Muscle layer of colon (tissue), 2 donors: ENCODE data around the gene PLD1.
"Not testable (repeated sequence)": the region's sequence is repeated elsewhere in the genome, so short reads cannot be mapped to it uniquely, and the experiment has no call there.

Experiments
- H3K27ac ChIP-seq: one replicate; pipeline ENCODE4 v1.7.0; 2013; ENCODE audit warnings: low read depth, mild to moderate bottlenecking, low read length, moderate library complexity
- H3K27me3 ChIP-seq, 2 donors: one replicate each; pipeline ENCODE4 v1.7.0; 2013; ENCODE audit warnings: low read length in 2 of 2, mild to moderate bottlenecking in 2 of 2; ENCODE audit not compliant: insufficient read depth in 2 of 2, control insufficient read depth in 1 of 2
- H3K36me3 ChIP-seq: one replicate; pipeline ENCODE4 v1.7.0; 2013; ENCODE audit warnings: mild to moderate bottlenecking, low read length; ENCODE audit not compliant: insufficient read depth
- H3K4me1 ChIP-seq: one replicate; pipeline ENCODE4 v1.7.0; 2013; ENCODE audit warnings: mild to moderate bottlenecking, low read length; ENCODE audit not compliant: insufficient read depth
- H3K4me3 ChIP-seq, 2 donors: one replicate each; pipeline ENCODE4 v1.7.0; 2013; ENCODE audit warnings: low read length in 2 of 2, low read depth in 1 of 2, mild to moderate bottlenecking in 1 of 2, moderate library complexity in 1 of 2
- H3K9ac ChIP-seq: one replicate; pipeline ENCODE4 v1.7.0; 2013; ENCODE audit warnings: low read length
- H3K9me3 ChIP-seq: one replicate; pipeline ENCODE4 v1.7.0; 2013; ENCODE audit warnings: mild to moderate bottlenecking, low read length
- donor health status: abdominal sarcoma.
- donor health status: Adenocarcinoma of cecum.

PLD1 gene

GRCh38 chr3:171574556-171575240 lies 235.6 kb downstream of the PLD1 start:
- H3K27me3 ChIP-seq, result no peaks in the 10 kb centered on the region
- H3K9me3 ChIP-seq, result no peaks in the 10 kb centered on the region
- no peaks in the 10 kb centered on the region for H3K36me3 ChIP-seq
- H3K27ac ChIP-seq, result no peak overlapping the region
- no peaks in the 10 kb centered on the region for H3K4me1 ChIP-seq
- H3K4me3 ChIP-seq, result no peak overlapping the region
- H3K9ac ChIP-seq, result no peak overlapping the region

GRCh38 chr3:171569571-171570132 lies 240.6 kb downstream of the PLD1 start:
- Histone ChIP-seq H3K9me3 (no peaks in the 10 kb centered on the region), H3K36me3 (no peaks in the 10 kb centered on the region), H3K4me3 (no peak overlapping the region), H3K27ac (no peak overlapping the region), H3K9ac (no peak overlapping the region), H3K4me1 (no peaks in the 10 kb centered on the region), H3K27me3 (no peaks in the 10 kb centered on the region)

- Histone ChIP-seq H3K4me3 (no peak overlapping the region), H3K27ac (no peak overlapping the region), H3K36me3 (no peaks in the 10 kb centered on the region), H3K4me1 (no peaks in the 10 kb centered on the region), H3K9me3 (no peaks in the 10 kb centered on the region), H3K27me3 (no peaks in the 10 kb centered on the region), H3K9ac (no peak overlapping the region)
These were observed 241.5 kb downstream of the PLD1 start for GRCh38 chr3:171568766-171569165.

- no peak overlapping the region for H3K27ac ChIP-seq
- no peaks in the 10 kb centered on the region for H3K36me3 ChIP-seq
- H3K9ac ChIP-seq, result no peak overlapping the region
- H3K4me3 ChIP-seq, result no peak overlapping the region
- H3K27me3 ChIP-seq, result no peaks in the 10 kb centered on the region
- H3K9me3 ChIP-seq, result no peaks in the 10 kb centered on the region
- H3K4me1 ChIP-seq, result no peaks in the 10 kb centered on the region
These were observed 243.4 kb downstream of the PLD1 start for GRCh38 chr3:171566803-171567422.

GRCh38 chr3:171565481-171566058 lies 244.7 kb downstream of the PLD1 start:
- Histone ChIP-seq H3K9me3 (no peaks in the 10 kb centered on the region), H3K36me3 (no peaks in the 10 kb centered on the region), H3K27ac (no peak overlapping the region), H3K27me3 (no peaks in the 10 kb centered on the region), H3K9ac (no peak overlapping the region), H3K4me3 (no peak overlapping the region), H3K4me1 (no peaks in the 10 kb centered on the region)

GRCh38 chr3:171564748-171565480 lies 245.4 kb downstream of the PLD1 start:
- Histone ChIP-seq H3K9me3 (no peaks in the 10 kb centered on the region), H3K27me3 (no peaks in the 10 kb centered on the region), H3K36me3 (no peaks in the 10 kb centered on the region), H3K27ac (no peak overlapping the region), H3K4me3 (no peak overlapping the region), H3K9ac (no peak overlapping the region), H3K4me1 (no peaks in the 10 kb centered on the region)

GRCh38 chr3:171563298-171563697 lies 247.0 kb downstream of the PLD1 start:
- no peaks in the 10 kb centered on the region for H3K27me3 ChIP-seq
- no peak overlapping the region for H3K27ac ChIP-seq
- H3K4me1 ChIP-seq, result no peaks in the 10 kb centered on the region
- H3K9me3 ChIP-seq, result no peaks in the 10 kb centered on the region
- no peaks in the 10 kb centered on the region for H3K36me3 ChIP-seq
- no peak overlapping the region for H3K4me3 ChIP-seq
- H3K9ac ChIP-seq, result no peak overlapping the region

- not testable (repeated sequence) for H3K9me3 ChIP-seq, H3K27me3 ChIP-seq, H3K4me1 ChIP-seq, H3K4me3 ChIP-seq, H3K9ac ChIP-seq, H3K27ac ChIP-seq, H3K36me3 ChIP-seq
These were observed 247.8 kb downstream of the PLD1 start for GRCh38 chr3:171562459-171562858.

- Histone ChIP-seq H3K27ac (no peak overlapping the region), H3K27me3 (no peaks in the 10 kb centered on the region), H3K9ac (no peak overlapping the region), H3K4me1 (no peaks in the 10 kb centered on the region), H3K9me3 (no peaks in the 10 kb centered on the region), H3K36me3 (no peaks in the 10 kb centered on the region), H3K4me3 (no peak overlapping the region)
These were observed 248.5 kb downstream of the PLD1 start for GRCh38 chr3:171561596-171562323.

- no peaks in the 10 kb centered on the region for H3K4me1 ChIP-seq
- H3K4me3 ChIP-seq, result no peak overlapping the region
- H3K27me3 ChIP-seq, result no peaks in the 10 kb centered on the region
- H3K36me3 ChIP-seq, result no peaks in the 10 kb centered on the region
- no peaks in the 10 kb centered on the region for H3K9me3 ChIP-seq
- no peak overlapping the region for H3K27ac ChIP-seq
- no peak overlapping the region for H3K9ac ChIP-seq
These were observed 250.7 kb downstream of the PLD1 start for GRCh38 chr3:171559586-171559985.

- Histone ChIP-seq H3K4me3 (no peak overlapping the region), H3K36me3 (no peaks in the 10 kb centered on the region), H3K27me3 (no peaks in the 10 kb centered on the region), H3K9ac (no peak overlapping the region), H3K9me3 (no peaks in the 10 kb centered on the region), H3K4me1 (no peaks in the 10 kb centered on the region), H3K27ac (no peak overlapping the region)
These were observed 252.0 kb downstream of the PLD1 start for GRCh38 chr3:171558188-171558696.
